ENCODE measurements around the gene ARHGAP19.

ARHGAP19 gene

GRCh38 chr10:97210543-97210960, 81.9 kb downstream of the ARHGAP19 start:
- H3K27me3 ChIP-seq (ENCODE audit: insufficient read depth, poor library complexity, severe bottlenecking), result no peaks in the 10 kb centered on the region
- no peak overlapping the region for H3K27ac ChIP-seq (replicated peaks)
- TF ChIP-seq SPI1 (IDR thresholded peaks at IDR 0.05; ENCODE audit: borderline replicate concordance, low read depth) (no peak), POLR2AphosphoS5 (IDR thresholded peaks at IDR 0.05; ENCODE audit: low read depth) (no peak), CTCF (IDR thresholded peaks at IDR 0.05; ENCODE audit: insufficient read depth, low read length) (peak; percentile 95)
- H3K4me3 ChIP-seq (replicated peaks; ENCODE audit: insufficient read depth, low read length), result no peak overlapping the region
- DNase-seq (ENCODE audit: low read depth in 1 of 2, low spot score in 1 of 2), result peak; percentile 34 to 63

GRCh38 chr10:97207756-97208346, 84.6 kb downstream of the ARHGAP19 start:
- Histone ChIP-seq H3K27me3 (ENCODE audit: insufficient read depth, poor library complexity, severe bottlenecking) (no peaks in the 10 kb centered on the region), H3K4me3 (replicated peaks; ENCODE audit: insufficient read depth, low read length) (no peak overlapping the region), H3K27ac (replicated peaks) (no peak overlapping the region)
- TF ChIP-seq GABPA (IDR thresholded peaks at IDR 0.05; ENCODE audit: low read depth), result no peak
- TF ChIP-seq CTCF (IDR thresholded peaks at IDR 0.05; ENCODE audit: insufficient read depth, low read length), result no peak
- no peak for DNase-seq (ENCODE audit: low read depth in 1 of 2, low spot score in 1 of 2)

- DNase-seq (ENCODE audit: low read depth in 1 of 2, low spot score in 1 of 2), result no peak
- Histone ChIP-seq H3K4me3 (replicated peaks; ENCODE audit: insufficient read depth, low read length) (no peak overlapping the region), H3K27ac (replicated peaks) (no peak overlapping the region)
Measured at GRCh38 chr10:97207131-97207530, 85.3 kb downstream of the ARHGAP19 start.

More at GRCh38 chr10:97207131-97207530, 85.3 kb downstream of the ARHGAP19 start:
- TF ChIP-seq CTCF (IDR thresholded peaks at IDR 0.05; ENCODE audit: insufficient read depth, low read length), result no peak
- TF ChIP-seq GABPA (IDR thresholded peaks at IDR 0.05; ENCODE audit: low read depth), result no peak
- no peak for TF ChIP-seq POLR2AphosphoS5 (IDR thresholded peaks at IDR 0.05; ENCODE audit: low read depth)
- TF ChIP-seq REST (IDR thresholded peaks at IDR 0.05; ENCODE audit: insufficient replicate concordance, low read depth), result no peak
- TF ChIP-seq SPI1 (IDR thresholded peaks at IDR 0.05; ENCODE audit: borderline replicate concordance, low read depth), result no peak
- H3K27me3 ChIP-seq (ENCODE audit: insufficient read depth, poor library complexity, severe bottlenecking), result no peaks in the 10 kb centered on the region
